Neutrophil (primary cell): ENCODE data around the gene RIN3.

Source experiments
- H3K27ac ChIP-seq: fragments of 200-600 bp; sonication (generic); 2 replicates; pipeline ENCODE4 v1.5.1; 2016; ENCODE audit warnings: mild to moderate bottlenecking, moderate library complexity
- H3K27me3 ChIP-seq: fragments of 200-600 bp; sonication (generic); 2 replicates; pipeline ENCODE4 v1.6.0; 2016; ENCODE audit warnings: mild to moderate bottlenecking
- H3K36me3 ChIP-seq: fragments of 200-600 bp; sonication (generic); 2 replicates; pipeline ENCODE4 v1.5.1; 2017
- H3K4me1 ChIP-seq, 2 experiments: fragments of 200-600 bp in 1 of 2; sonication (generic) in 1 of 2; 1 replicate in 1 of 2; 2 replicates in 1 of 2; pipeline versions ENCODE4 v1.5.1 to v1.6.1; 2013 to 2016; ENCODE audit warnings: low read depth in 1 of 2, low read length in 1 of 2, mild to moderate bottlenecking in 1 of 2, moderate library complexity in 1 of 2; ENCODE audit not compliant: control insufficient read depth in 1 of 2, insufficient read depth in 1 of 2
- H3K4me3 ChIP-seq, 2 experiments: fragments of 200-600 bp in 1 of 2; sonication (generic) in 1 of 2; 1 replicate in 1 of 2; 2 replicates in 1 of 2; pipeline ENCODE4 v1.5.1; 2013 to 2016; ENCODE audit warnings: low read depth in 1 of 2, low read length in 1 of 2, mild to moderate bottlenecking in 1 of 2, moderate library complexity in 1 of 2
- H3K9me3 ChIP-seq: fragments of 200-600 bp; sonication (generic); 2 replicates; pipeline ENCODE4 v1.5.1; 2016
- CTCF ChIP-seq: fragments of 200-600 bp; sonication (generic); IDR thresholded peaks from 2 replicates; pipeline ENCODE4 v1.5.1; 2016; ENCODE audit warnings: antibody characterized with exemption

The RIN3 gene

GRCh38 chr14:92626041-92626440 is 112.5 kb downstream of the RIN3 start:
- no peak for TF ChIP-seq CTCF

GRCh38 chr14:92627707-92628215 is 114.2 kb downstream of the RIN3 start:
- H3K4me3 ChIP-seq, result no peak overlapping the region
- no peaks in the 10 kb centered on the region for H3K36me3 ChIP-seq
- TF ChIP-seq CTCF, result no peak
- no peak overlapping the region for H3K27ac ChIP-seq
- H3K9me3 ChIP-seq, result no peaks in the 10 kb centered on the region
- no peaks in the 10 kb centered on the region for H3K27me3 ChIP-seq
- peaks cover 8 to 18% of the 10 kb centered on the region in 2 experiments for H3K4me1 ChIP-seq

More at GRCh38 chr14:92626041-92626440, 112.5 kb downstream of the RIN3 start:
- Histone ChIP-seq H3K36me3 (no peaks in the 10 kb centered on the region), H3K4me1 (peaks cover 0 to 8% of the 10 kb centered on the region in 2 experiments), H3K27ac (no peak overlapping the region), H3K9me3 (no peaks in the 10 kb centered on the region), H3K27me3 (no peaks in the 10 kb centered on the region), H3K4me3 (no peak overlapping the region)

GRCh38 chr14:92628636-92629035 is 115.1 kb downstream of the RIN3 start:
- no peak for TF ChIP-seq CTCF
- H3K4me3 ChIP-seq, result no peak overlapping the region
- H3K27me3 ChIP-seq, result no peaks in the 10 kb centered on the region
- H3K36me3 ChIP-seq, result no peaks in the 10 kb centered on the region
- H3K4me1 ChIP-seq, result peaks cover 16 to 26% of the 10 kb centered on the region in 2 experiments
- H3K9me3 ChIP-seq, result no peaks in the 10 kb centered on the region
- no peak overlapping the region for H3K27ac ChIP-seq

- Histone ChIP-seq H3K4me3 (no peak overlapping the region), H3K4me1 (peaks cover 31 to 44% of the 10 kb centered on the region in 2 experiments), H3K36me3 (no peaks in the 10 kb centered on the region), H3K27me3 (no peaks in the 10 kb centered on the region), H3K9me3 (no peaks in the 10 kb centered on the region), H3K27ac (peak overlapping the region; percentile 91)
- TF ChIP-seq CTCF, result no peak
Observed at GRCh38 chr14:92630367-92630766, 116.8 kb downstream of the RIN3 start.

- Histone ChIP-seq H3K4me3 (no peak overlapping the region), H3K36me3 (no peaks in the 10 kb centered on the region), H3K4me1 (peaks cover 38 to 50% of the 10 kb centered on the region in 2 experiments), H3K27ac (peak overlapping the region; percentile 91), H3K9me3 (no peaks in the 10 kb centered on the region), H3K27me3 (no peaks in the 10 kb centered on the region)
- TF ChIP-seq CTCF, result no peak
Observed at GRCh38 chr14:92631098-92631497, 117.5 kb downstream of the RIN3 start.
